ENCODE measurements around the gene ASAH2B. TPM values are rescaled to one million over a fixed set of nuclear protein-coding genes. Genes with fewer than 3 reads are reported as not detected.
"Not testable (repeated sequence)": the region's sequence is repeated elsewhere in the genome, so short reads cannot be mapped to it uniquely, and the experiment has no call there.

Gene ASAH2B
- total RNA-seq, result 1 to 10 TPM in 5 of 6 donors, under 1 TPM in 1; 0.44 to 3.9 (median 2.1) TPM

GRCh38 chr10:50739618-50740292 is at the start of gene ASAH2B:
TSS of gene ASAH2B (plus strand) at chr10:50739936. CDS start at chr10:50745131, 5,195 bp downstream.
- H3K9me3 ChIP-seq, result no peaks in the 10 kb centered on the region
- TF ChIP-seq POLR2A (IDR thresholded peaks at IDR 0.05) (peak in 2 of 4 donors; percentile 20 to 36), EP300 (IDR thresholded peaks at IDR 0.05) (no peak), POLR2AphosphoS5 (IDR thresholded peaks at IDR 0.05) (peak in 1 of 2 donors; percentile 52), CTCF (IDR thresholded peaks at IDR 0.05) (no peak)
- H3K4me1 ChIP-seq, result peaks cover 0 to 13% (median 8%) of the 10 kb centered on the region in 4 donors
- DNase-seq (peak; percentile 76 to 92), ATAC-seq (ENCODE audit: low FRiP score in 2 of 2) (peak; percentile 84 to 88)
- H3K27me3 ChIP-seq, result no peaks in the 10 kb centered on the region
- 1 to 2% methylated on average over 17 to 40 of the region's 62 CpGs for WGBS, 2 donors
- H3K36me3 ChIP-seq, result no peaks in the 10 kb centered on the region
- H3K4me3 ChIP-seq, result peak within 1 kb of the TSS; percentile 27 to 75 (median 59)
- H3K27ac ChIP-seq, result peak within 1 kb of the TSS; percentile 76 to 89 (median 84)

- not testable (repeated sequence) for ATAC-seq (ENCODE audit: low FRiP score in 2 of 2); H3K4me1 ChIP-seq; H3K4me3 ChIP-seq; H3K27ac ChIP-seq; DNase-seq; H3K27me3 ChIP-seq; H3K36me3 ChIP-seq; H3K9me3 ChIP-seq
- 60% methylated on average over 1 of the region's 4 CpGs; no CpG with 5 or more reads in 1 of the 2 donors for WGBS, 2 donors
These were observed 41.9 kb upstream of the ASAH2B start for GRCh38 chr10:50697819-50698218.

- H3K27ac ChIP-seq; H3K4me1 ChIP-seq; H3K9me3 ChIP-seq; H3K36me3 ChIP-seq; ATAC-seq (ENCODE audit: low FRiP score in 2 of 2); DNase-seq; H3K27me3 ChIP-seq; H3K4me3 ChIP-seq: not testable (repeated sequence)
- WGBS, 2 donors, result 70% methylated on average over 1 of the region's 5 CpGs; no CpG with 5 or more reads in 1 of the 2 donors
These were observed 37.8 kb upstream of the ASAH2B start for GRCh38 chr10:50701947-50702346.

GRCh38 chr10:50702997-50703396 is 36.7 kb upstream of the ASAH2B start:
- not testable (repeated sequence) for H3K4me3 ChIP-seq; H3K27me3 ChIP-seq; H3K4me1 ChIP-seq; DNase-seq; H3K27ac ChIP-seq; H3K36me3 ChIP-seq; H3K9me3 ChIP-seq; ATAC-seq (ENCODE audit: low FRiP score in 2 of 2)
- WGBS, 2 donors, result 50 to 90% methylated on average over 1 to 6 of the region's 7 CpGs

- H3K27me3 ChIP-seq; H3K9me3 ChIP-seq; H3K4me1 ChIP-seq; H3K36me3 ChIP-seq; H3K4me3 ChIP-seq; H3K27ac ChIP-seq; ATAC-seq (ENCODE audit: low FRiP score in 2 of 2); DNase-seq: not testable (repeated sequence)
- WGBS, 2 donors, result 71 to 78% methylated on average over 4 to 5 of the region's 5 CpGs
These were observed 35.2 kb upstream of the ASAH2B start for GRCh38 chr10:50704436-50705079.

GRCh38 chr10:50706006-50706405 is 33.7 kb upstream of the ASAH2B start:
- WGBS, 2 donors, result 67 to 82% methylated on average over 1 of the region's 1 CpG
- H3K36me3 ChIP-seq; H3K27ac ChIP-seq; H3K4me3 ChIP-seq; H3K9me3 ChIP-seq; H3K4me1 ChIP-seq; DNase-seq; H3K27me3 ChIP-seq; ATAC-seq (ENCODE audit: low FRiP score in 2 of 2): not testable (repeated sequence)

GRCh38 chr10:50710241-50710640 is 29.5 kb upstream of the ASAH2B start:
- H3K9me3 ChIP-seq; H3K4me3 ChIP-seq; ATAC-seq (ENCODE audit: low FRiP score in 2 of 2); H3K27me3 ChIP-seq; DNase-seq; H3K4me1 ChIP-seq; H3K36me3 ChIP-seq; H3K27ac ChIP-seq: not testable (repeated sequence)
- WGBS, 2 donors, result 94 to 96% methylated on average over 5 to 12 of the region's 13 CpGs

- H3K4me1 ChIP-seq; DNase-seq; H3K4me3 ChIP-seq; ATAC-seq (ENCODE audit: low FRiP score in 2 of 2); H3K36me3 ChIP-seq; H3K27ac ChIP-seq; H3K9me3 ChIP-seq; H3K27me3 ChIP-seq: not testable (repeated sequence)
- 44 to 58% methylated on average over 5 of the region's 5 CpGs for WGBS, 2 donors
These were observed 15.9 kb upstream of the ASAH2B start for GRCh38 chr10:50723812-50724211.

- WGBS, 2 donors, result 92 to 94% methylated on average over 2 of the region's 2 CpGs
- ATAC-seq (ENCODE audit: low FRiP score in 2 of 2); H3K4me1 ChIP-seq: not testable (repeated sequence)
These were observed 11.6 kb upstream of the ASAH2B start for GRCh38 chr10:50728112-50728511.

GRCh38 chr10:50738987-50739617 is 634 bp upstream of the ASAH2B start:
- not testable (repeated sequence) for ATAC-seq (ENCODE audit: low FRiP score in 2 of 2); H3K9me3 ChIP-seq; H3K36me3 ChIP-seq; H3K27me3 ChIP-seq
- DNase-seq, result peak in 1 of 2 donors; percentile 56
- H3K4me1 ChIP-seq, result peaks cover 0 to 13% (median 8%) of the 10 kb centered on the region in 4 donors
- WGBS, 2 donors, result 72 to 93% methylated on average over 17 to 23 of the region's 23 CpGs
- peak overlapping the region; percentile 76 to 89 (median 84) for H3K27ac ChIP-seq
- H3K4me3 ChIP-seq, result peak overlapping the region; percentile 27 to 75 (median 59)

More at GRCh38 chr10:50728112-50728511, 11.6 kb upstream of the ASAH2B start:
- not testable (repeated sequence) for DNase-seq, H3K4me3 ChIP-seq, H3K27ac ChIP-seq, H3K36me3 ChIP-seq, H3K9me3 ChIP-seq, H3K27me3 ChIP-seq

All from upper lobe of left lung (tissue), 6 donors.